LNCaP clone FGC (cell line): Measurements from ENCODE around the gene CACNA1C.

Source experiments
- DNase-seq: peaks from one replicate; pipeline ENCODE4 v3.0.0-alpha.2; 2011; ENCODE audit warnings: low read depth
- H3K4me3 ChIP-seq: 2 replicates; pipeline ENCODE4 v1.5.1; 2011; ENCODE audit warnings: mild to moderate bottlenecking, low read depth, low read length, control low read depth
- TF ChIP-seq, protein P1 (sequence below): IDR thresholded peaks from 2 replicates; pipeline ENCODE4 v1.5.1; 2012; ENCODE audit warnings: mild to moderate bottlenecking; ENCODE audit not compliant: control insufficient read depth, insufficient read depth; ENCODE audit errors: extremely low read depth

The CACNA1C gene

DNA sequence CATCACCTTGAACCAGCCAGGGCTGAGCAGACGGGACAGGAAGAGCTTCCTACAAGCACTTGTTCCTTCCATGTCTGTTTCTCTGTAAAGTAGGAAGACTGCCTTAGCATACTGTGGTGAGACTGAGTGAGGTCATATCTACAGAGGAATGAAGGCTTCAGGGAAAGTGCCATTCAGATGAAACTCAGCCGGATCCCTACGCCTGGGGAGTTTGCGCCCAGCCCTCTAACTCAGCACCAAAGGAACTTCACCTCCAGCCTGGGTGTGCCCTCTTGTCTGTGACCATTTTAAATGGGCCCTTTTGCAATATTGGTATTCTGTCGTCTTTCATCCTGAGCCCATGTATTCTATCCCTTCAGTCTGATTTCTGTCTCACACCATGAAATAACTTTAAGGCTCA lies 566.3 kb downstream of the CACNA1C start:
- no peak for DNase-seq
- H3K4me3 ChIP-seq = no peak overlapping the region
- TF ChIP-seq, protein P1, sequence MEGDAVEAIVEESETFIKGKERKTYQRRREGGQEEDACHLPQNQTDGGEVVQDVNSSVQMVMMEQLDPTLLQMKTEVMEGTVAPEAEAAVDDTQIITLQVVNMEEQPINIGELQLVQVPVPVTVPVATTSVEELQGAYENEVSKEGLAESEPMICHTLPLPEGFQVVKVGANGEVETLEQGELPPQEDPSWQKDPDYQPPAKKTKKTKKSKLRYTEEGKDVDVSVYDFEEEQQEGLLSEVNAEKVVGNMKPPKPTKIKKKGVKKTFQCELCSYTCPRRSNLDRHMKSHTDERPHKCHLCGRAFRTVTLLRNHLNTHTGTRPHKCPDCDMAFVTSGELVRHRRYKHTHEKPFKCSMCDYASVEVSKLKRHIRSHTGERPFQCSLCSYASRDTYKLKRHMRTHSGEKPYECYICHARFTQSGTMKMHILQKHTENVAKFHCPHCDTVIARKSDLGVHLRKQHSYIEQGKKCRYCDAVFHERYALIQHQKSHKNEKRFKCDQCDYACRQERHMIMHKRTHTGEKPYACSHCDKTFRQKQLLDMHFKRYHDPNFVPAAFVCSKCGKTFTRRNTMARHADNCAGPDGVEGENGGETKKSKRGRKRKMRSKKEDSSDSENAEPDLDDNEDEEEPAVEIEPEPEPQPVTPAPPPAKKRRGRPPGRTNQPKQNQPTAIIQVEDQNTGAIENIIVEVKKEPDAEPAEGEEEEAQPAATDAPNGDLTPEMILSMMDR = no peak

DNA sequence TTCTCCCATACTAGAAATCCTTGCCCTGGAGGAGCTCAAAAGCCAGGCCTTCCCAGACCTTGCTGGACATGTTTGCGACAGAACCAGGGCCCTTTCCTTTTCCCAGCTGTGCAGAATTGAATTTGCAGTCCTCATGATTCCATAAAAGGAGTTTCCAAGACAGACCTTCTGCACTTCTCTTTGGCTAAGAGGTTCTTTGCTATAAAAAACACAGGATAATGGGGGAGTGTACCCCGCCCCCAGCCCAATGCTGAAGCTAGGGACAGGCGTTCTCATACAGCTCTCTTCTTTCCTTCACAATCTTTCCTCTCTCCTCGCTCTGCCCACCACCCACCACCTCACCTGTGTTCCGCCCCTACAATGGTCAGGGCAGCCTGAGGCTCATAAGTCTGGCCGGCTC lies 569.7 kb downstream of the CACNA1C start:
- DNase-seq = no peak
- no peak overlapping the region for H3K4me3 ChIP-seq
- TF ChIP-seq, protein P1 = no peak

DNA sequence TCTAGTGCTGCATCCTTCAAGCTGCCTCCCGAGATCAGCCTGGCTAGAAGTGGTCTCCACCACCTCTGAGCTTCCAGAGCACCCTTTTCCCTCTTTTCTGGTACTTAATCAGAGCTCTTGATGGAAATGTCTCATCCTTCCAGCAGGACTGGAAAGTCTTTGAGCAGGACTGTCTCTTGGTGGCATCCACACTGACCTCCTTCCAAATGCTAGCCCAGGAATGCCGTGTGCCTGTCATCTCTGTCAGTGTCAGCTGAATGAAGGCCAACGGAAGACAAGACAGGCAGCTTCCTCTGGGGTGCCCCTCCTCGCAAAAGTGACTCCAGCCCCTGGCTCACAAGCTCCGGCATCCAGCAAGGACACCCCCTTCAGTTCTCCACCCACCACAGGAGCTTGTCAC lies 570.7 kb downstream of the CACNA1C start:
- no peak for DNase-seq
- TF ChIP-seq, protein P1 = no peak
- no peak overlapping the region for H3K4me3 ChIP-seq

DNA sequence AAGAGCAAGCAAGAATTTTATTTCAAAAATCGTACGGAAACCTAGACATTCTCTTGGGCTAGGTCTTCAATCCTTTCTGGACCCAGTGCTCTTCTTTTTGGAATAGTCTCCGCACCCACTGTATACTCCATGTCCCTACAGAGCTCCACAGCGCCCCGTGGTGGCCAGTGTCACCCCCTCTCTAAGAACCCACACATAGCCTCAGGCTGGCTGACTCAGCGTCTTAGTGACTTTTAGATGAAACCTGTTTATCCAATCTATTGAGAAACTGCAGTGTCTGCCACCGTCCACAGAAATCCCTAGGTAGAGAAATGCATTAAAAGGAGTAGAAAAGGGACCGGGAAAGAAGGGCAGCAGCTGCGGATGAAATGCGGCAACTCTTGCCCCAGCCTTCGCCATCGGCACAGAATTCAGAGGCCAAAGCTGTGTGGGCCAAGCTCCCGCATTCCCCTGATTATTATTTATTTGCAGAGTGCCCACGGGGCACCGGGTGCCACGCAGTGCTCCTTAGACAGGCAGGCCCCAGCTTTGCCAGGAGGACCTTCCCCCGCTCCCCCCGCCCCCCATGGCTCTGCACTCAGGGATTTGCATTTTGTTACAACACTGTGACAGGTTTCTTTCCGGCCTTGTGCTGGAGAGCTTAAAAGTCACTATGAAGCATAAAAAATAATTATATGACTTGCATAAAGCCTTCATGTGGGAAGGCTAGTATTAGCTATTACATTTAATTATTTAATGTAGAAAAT lies 571.9 kb downstream of the CACNA1C start:
- no peak overlapping the region for H3K4me3 ChIP-seq
- TF ChIP-seq, protein P1 = peak; percentile 36
- no peak for DNase-seq

DNA sequence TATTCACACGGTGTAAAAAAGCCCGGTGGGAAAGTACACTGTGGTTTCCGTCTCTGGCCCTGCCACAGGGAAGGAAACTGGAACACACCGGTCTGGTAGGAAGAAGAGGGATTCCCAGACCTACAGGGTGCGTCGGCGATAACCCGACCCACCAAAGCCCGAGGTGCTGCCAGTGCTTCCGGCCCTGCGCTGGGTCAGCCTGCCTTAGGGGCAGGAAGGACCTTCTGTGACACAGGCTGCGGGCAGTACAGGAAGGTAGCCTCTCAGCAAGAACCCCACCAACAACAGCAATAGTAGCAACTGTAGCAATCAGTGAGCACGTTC lies 572.5 kb downstream of the CACNA1C start:
- TF ChIP-seq, protein P1 = no peak
- H3K4me3 ChIP-seq = no peak overlapping the region
- DNase-seq = no peak

DNA sequence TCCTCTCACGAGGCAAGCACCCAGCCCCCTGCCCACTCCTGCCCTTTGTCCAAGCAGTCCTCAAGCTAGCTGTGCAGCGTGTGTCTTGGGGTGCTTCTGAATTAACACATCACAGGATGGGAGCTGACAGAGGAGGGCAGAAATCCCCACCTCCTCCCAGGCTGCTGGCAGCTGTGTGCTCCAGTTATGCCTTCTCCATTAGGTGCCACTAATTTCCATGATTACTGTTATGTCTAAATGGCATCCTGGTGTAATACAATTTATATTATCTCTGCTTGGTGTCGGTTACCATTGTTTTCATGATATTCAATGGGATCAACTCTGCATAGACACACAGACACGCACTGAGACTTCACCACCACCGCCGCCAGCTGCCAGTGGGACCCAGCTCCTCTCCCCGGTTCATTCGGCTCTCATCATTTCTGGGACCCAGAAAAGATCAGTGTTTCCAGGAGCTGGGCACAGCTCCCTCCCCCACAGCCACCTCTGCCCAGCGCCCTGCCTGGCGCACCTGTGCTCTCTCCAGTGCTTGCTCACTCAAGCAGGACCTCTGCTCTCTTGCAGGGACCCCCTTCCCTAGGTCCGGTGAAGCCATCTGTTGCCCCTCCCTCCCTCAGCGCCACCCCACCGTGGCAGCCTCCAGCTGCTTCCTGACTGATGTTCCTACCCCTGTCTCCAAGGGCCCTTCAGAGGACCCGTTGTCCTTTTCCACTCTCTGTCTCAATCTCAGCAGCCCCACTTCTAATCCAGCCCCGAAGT lies 574.5 kb downstream of the CACNA1C start:
- no peak for DNase-seq
- TF ChIP-seq, protein P1 = no peak
- H3K4me3 ChIP-seq = no peak overlapping the region
